Gastroesophageal sphincter (tissue), 4 donors: ENCODE results near the gene LDLRAD2. TPM values are rescaled to one million over a fixed set of nuclear protein-coding genes. Genes with fewer than 3 reads are reported as not detected.

Experiments used
- ATAC-seq: fragments of 150-250 bp; one replicate; pipeline ENCODE4 v1.9.1; 2016; ENCODE audit warnings: mild to moderate bottlenecking, moderate library complexity
- H3K27ac ChIP-seq, 4 donors: fragments of 200-600 bp; sonication (generic) in 3 of 4; 1 replicate in 3 of 4; 2 replicates in 1 of 4; pipeline ENCODE4 v1.5.1; 2016 to 2019
- H3K27me3 ChIP-seq: fragments of 200-600 bp; sonication (generic); one replicate; pipeline ENCODE4 v1.5.1; 2019
- H3K36me3 ChIP-seq, 2 donors: fragments of 200-600 bp; sonication (generic); one replicate each; pipeline ENCODE4 v1.5.1; 2019; ENCODE audit warnings: control low read depth in 1 of 2
- H3K4me1 ChIP-seq, 3 donors: fragments of 200-600 bp; sonication (generic); 1 replicate in 2 of 3; 2 replicates in 1 of 3; pipeline ENCODE4 v1.5.1; 2016 to 2019; ENCODE audit warnings: control low read depth in 2 of 3
- H3K4me3 ChIP-seq, 2 donors: fragments of 200-600 bp; sonication (generic); one replicate each; pipeline ENCODE4 v1.5.1; 2019; ENCODE audit warnings: mild to moderate bottlenecking in 1 of 2, moderate library complexity in 1 of 2
- H3K9me3 ChIP-seq, 3 donors: fragments of 200-600 bp; sonication (generic); one replicate each; pipeline ENCODE4 v1.5.1; 2017 to 2019; ENCODE audit warnings: control low read depth in 2 of 3
- EP300 ChIP-seq: sonication (generic); formaldehyde crosslinking; IDR thresholded peaks from one replicate; pipeline ENCODE4 v1.6.1; 2017; ENCODE audit warnings: antibody characterized with exemption, mild to moderate bottlenecking
- POLR2A ChIP-seq, 2 donors: fragments of 450-650 bp; IDR thresholded peaks; one replicate each; pipeline ENCODE4 v1.6.1; 2017; ENCODE audit warnings: antibody characterized with exemption in 2 of 2, mild to moderate bottlenecking in 2 of 2, moderate library complexity in 1 of 2
- POLR2AphosphoS5 ChIP-seq: sonication (generic); formaldehyde crosslinking; IDR thresholded peaks from one replicate; pipeline ENCODE4 v1.6.1; 2017; ENCODE audit warnings: antibody characterized with exemption
- WGBS, 2 donors: methylation state at CpG; one replicate each; pipeline ENCODE4 v1.1.5; 2018; ENCODE audit warnings: low coverage in 1 of 2; 5-methylcytosine and 5-hydroxymethylcytosine counted together
- total RNA-seq, 4 donors: library from RNA; depleted of rRNA; stranded (reverse); fragments of >200 nt; gene quantifications; one replicate each; pipeline ENCODE4 v1.1.0, GENCODE V29; 2016
- TF ChIP-seq, protein P1 (sequence below), 4 experiments: fragments of 200-600 bp in 2 of 4; fragments of 450-650 bp in 2 of 4; sonication (generic) in 1 of 4; IDR thresholded peaks; one replicate each; pipeline ENCODE4 v1.5.1; 2017 to 2019; ENCODE audit warnings: antibody characterized with exemption in 4 of 4, mild to moderate bottlenecking in 2 of 4, moderate library complexity in 2 of 4

LDLRAD2 gene
- total RNA-seq, 4 donors from 2014 or later, result 0.08 TPM; not detected in 3

DNA sequence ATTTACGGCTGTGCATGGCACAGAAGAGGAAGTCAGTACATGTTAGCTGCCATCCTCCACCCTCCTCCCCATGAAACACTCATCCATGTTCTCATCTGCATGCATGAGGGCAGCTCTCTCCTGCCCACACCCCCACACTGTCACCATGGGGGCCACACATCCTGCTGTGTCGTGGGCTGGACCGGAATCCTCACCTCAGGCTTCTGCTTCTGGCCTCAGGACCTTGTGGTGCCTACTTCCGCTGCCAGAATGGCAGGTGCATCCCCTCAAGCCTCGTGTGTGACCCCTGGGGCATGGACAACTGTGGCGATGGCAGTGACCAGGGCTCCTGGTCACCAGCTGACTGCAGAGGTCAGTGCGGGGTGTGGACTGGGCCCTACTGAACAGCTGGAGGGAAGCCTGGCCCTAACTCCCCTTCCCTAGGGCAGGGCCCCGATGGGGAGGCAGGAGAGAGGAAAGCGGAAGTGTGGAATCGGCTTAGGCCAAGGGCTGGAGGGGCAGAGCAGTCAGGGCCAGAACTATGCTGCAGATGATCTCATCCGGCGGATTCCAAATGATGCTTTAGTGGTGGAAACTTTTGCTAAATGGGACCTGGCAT, 3.8 kb downstream of the LDLRAD2 start:
- ATAC-seq, result peak; percentile 61
- no peak overlapping the region for H3K27ac ChIP-seq
- peaks cover 0 to 20% (median 7%) of the 10 kb centered on the region in 3 donors for H3K4me1 ChIP-seq
- 58 to 62% methylated on average over 7 to 9 of the region's 12 CpGs for WGBS, 2 donors
- H3K4me3 ChIP-seq, result no peak overlapping the region
- TF ChIP-seq POLR2AphosphoS5 (peak; percentile 31), EP300 (no peak)
- TF ChIP-seq, protein P1, sequence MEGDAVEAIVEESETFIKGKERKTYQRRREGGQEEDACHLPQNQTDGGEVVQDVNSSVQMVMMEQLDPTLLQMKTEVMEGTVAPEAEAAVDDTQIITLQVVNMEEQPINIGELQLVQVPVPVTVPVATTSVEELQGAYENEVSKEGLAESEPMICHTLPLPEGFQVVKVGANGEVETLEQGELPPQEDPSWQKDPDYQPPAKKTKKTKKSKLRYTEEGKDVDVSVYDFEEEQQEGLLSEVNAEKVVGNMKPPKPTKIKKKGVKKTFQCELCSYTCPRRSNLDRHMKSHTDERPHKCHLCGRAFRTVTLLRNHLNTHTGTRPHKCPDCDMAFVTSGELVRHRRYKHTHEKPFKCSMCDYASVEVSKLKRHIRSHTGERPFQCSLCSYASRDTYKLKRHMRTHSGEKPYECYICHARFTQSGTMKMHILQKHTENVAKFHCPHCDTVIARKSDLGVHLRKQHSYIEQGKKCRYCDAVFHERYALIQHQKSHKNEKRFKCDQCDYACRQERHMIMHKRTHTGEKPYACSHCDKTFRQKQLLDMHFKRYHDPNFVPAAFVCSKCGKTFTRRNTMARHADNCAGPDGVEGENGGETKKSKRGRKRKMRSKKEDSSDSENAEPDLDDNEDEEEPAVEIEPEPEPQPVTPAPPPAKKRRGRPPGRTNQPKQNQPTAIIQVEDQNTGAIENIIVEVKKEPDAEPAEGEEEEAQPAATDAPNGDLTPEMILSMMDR (IDR thresholded peaks at IDR 0.05), result no peak
- H3K9me3 ChIP-seq, result no peaks in the 10 kb centered on the region
- peaks cover 0 to 5% of the 10 kb centered on the region in 2 donors for H3K36me3 ChIP-seq
- H3K27me3 ChIP-seq, result peaks cover 22% of the 10 kb centered on the region

- Histone ChIP-seq H3K36me3 (peaks cover 0 to 14% of the 10 kb centered on the region in 2 donors), H3K4me3 (no peak overlapping the region), H3K27me3 (peaks cover 22% of the 10 kb centered on the region), H3K4me1 (peaks cover 0 to 20% (median 7%) of the 10 kb centered on the region in 3 donors), H3K9me3 (no peaks in the 10 kb centered on the region), H3K27ac (no peak overlapping the region)
- no peak for ATAC-seq
- WGBS, 2 donors, result 73 to 100% methylated on average over 1 to 8 of the region's 8 CpGs
- TF ChIP-seq, protein P1 (IDR thresholded peaks at IDR 0.05), result no peak
- TF ChIP-seq POLR2A (IDR thresholded peaks at IDR 0.05), result no peak
- TF ChIP-seq EP300, result no peak
- no peak for TF ChIP-seq POLR2AphosphoS5
Observed at GRCh38 chr1:21816602-21817302, 4.7 kb downstream of the LDLRAD2 start.

DNA sequence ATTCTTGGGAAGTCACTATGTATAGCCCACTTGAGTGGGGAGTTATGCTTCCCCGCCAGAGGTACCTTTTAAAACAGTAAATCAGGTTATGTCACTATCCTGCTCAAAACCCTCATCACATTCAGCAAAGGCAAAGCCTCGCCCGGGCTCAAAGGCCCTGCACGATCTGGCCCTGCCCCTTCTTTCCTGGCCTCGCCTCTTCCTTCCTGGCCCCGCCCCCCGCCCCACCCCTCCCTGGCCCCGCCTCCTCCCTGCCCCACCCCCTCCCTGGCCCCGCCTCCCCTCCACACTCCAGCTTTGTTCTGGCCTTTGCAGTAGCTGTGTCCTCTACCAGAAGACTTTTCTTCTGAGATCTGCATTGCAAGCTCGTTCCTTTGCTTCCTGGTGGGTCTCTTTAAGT, 6.6 kb downstream of the LDLRAD2 start:
- peak; percentile 22 for ATAC-seq
- peaks cover 0 to 20% (median 7%) of the 10 kb centered on the region in 3 donors for H3K4me1 ChIP-seq
- H3K4me3 ChIP-seq, result no peak overlapping the region
- WGBS, 2 donors, result 20 to 45% methylated on average over 4 of the region's 10 CpGs
- peak overlapping the region in 1 of 4 donors; percentile 54 for H3K27ac ChIP-seq
- H3K36me3 ChIP-seq, result peaks cover 0 to 33% of the 10 kb centered on the region in 2 donors
- no peaks in the 10 kb centered on the region for H3K9me3 ChIP-seq
- H3K27me3 ChIP-seq, result peaks cover 13% of the 10 kb centered on the region
- no peak for TF ChIP-seq POLR2AphosphoS5
- TF ChIP-seq, protein P1 (IDR thresholded peaks at IDR 0.05), result no peak
- TF ChIP-seq POLR2A (IDR thresholded peaks at IDR 0.05), result no peak
- TF ChIP-seq EP300, result no peak

DNA sequence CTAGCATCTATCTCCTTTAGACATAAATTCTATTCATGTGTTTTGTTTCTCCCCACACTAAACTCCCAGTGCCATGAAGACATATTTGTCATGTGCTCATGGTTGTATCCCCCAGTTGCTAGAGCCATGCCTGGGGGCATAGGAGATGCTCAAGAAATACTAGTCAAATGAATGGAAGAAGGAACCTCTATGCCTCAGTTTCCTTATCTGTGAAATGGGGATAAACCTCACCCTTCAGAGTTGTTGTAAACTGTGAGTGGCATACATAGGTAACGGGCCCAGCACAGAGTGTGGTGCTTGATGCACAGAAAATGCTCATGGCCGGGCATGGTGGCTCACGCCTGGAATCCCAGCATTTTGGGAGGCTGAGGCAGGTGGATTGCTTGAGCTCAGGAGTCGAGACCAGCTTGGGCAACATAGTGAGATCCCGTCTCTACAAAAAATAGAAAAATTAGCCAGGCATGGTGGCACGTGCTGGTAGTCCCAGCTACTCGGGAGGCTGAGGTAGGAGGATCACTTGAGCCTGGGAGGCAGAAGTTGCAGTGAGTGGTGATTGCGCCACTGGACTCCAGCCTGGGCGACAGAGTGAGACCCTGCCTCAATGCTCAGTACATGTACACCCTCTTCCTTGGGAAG, 8.7 kb downstream of the LDLRAD2 start:
- ATAC-seq, result no peak
- Histone ChIP-seq H3K36me3 (peaks cover 0 to 54% of the 10 kb centered on the region in 2 donors), H3K27ac (no peak overlapping the region), H3K27me3 (no peaks in the 10 kb centered on the region), H3K4me1 (peaks cover 0 to 9% (median 0%) of the 10 kb centered on the region in 3 donors), H3K9me3 (no peaks in the 10 kb centered on the region), H3K4me3 (no peak overlapping the region)
- TF ChIP-seq EP300 (no peak), POLR2A (IDR thresholded peaks at IDR 0.05) (no peak), POLR2AphosphoS5 (no peak)
- TF ChIP-seq, protein P1 (IDR thresholded peaks at IDR 0.05), result no peak
- 95 to 100% methylated on average over 2 to 4 of the region's 9 CpGs for WGBS, 2 donors
